H9 (cell line): Measurements from ENCODE around the gene SORBS1. TPM values are rescaled to one million over a fixed set of nuclear protein-coding genes. Genes with fewer than 3 reads are reported as not detected.

ENCODE experiments used
- DNase-seq: peaks from one replicate; pipeline ENCODE4 v3.0.0-alpha.2; 2017
- H2AFZ ChIP-seq: one replicate; pipeline ENCODE4 v1.6.1; 2013; ENCODE audit warnings: mild to moderate bottlenecking, low read length, control low read depth, moderate library complexity
- H2AK5ac ChIP-seq: 2 replicates; pipeline ENCODE4 v1.6.1; 2013; ENCODE audit warnings: low read length, control low read depth, mixed read lengths; ENCODE audit not compliant: insufficient read length
- H2BK120ac ChIP-seq: one replicate; pipeline ENCODE4 v1.6.1; 2013; ENCODE audit warnings: low read depth, mild to moderate bottlenecking, low read length, control low read depth, inconsistent platforms; ENCODE audit not compliant: poor library complexity, severe bottlenecking
- H2BK12ac ChIP-seq: 2 replicates; pipeline ENCODE4 v1.6.1; 2013; ENCODE audit warnings: low read length, control low read depth, mixed read lengths, low read depth; ENCODE audit not compliant: insufficient read length
- H2BK15ac ChIP-seq: 2 replicates; pipeline ENCODE4 v1.6.1; 2013; ENCODE audit warnings: low read depth, low read length, control low read depth
- H2BK20ac ChIP-seq: one replicate; pipeline ENCODE4 v1.6.1; 2013; ENCODE audit warnings: low read depth, mild to moderate bottlenecking, low read length, control low read depth, inconsistent platforms; ENCODE audit not compliant: poor library complexity, severe bottlenecking
- H2BK5ac ChIP-seq: 2 replicates; pipeline ENCODE4 v1.6.1; 2013; ENCODE audit warnings: low read length, control low read depth, mixed read lengths; ENCODE audit not compliant: insufficient read length
- H3K14ac ChIP-seq: 2 replicates; pipeline ENCODE4 v1.6.1; 2013; ENCODE audit warnings: low read length, control low read depth; ENCODE audit not compliant: insufficient read depth
- H3K18ac ChIP-seq: 2 replicates; pipeline ENCODE4 v1.6.1; 2013; ENCODE audit warnings: low read depth, mild to moderate bottlenecking, mixed read lengths, low read length, control low read depth; ENCODE audit not compliant: insufficient read length
- H3K23ac ChIP-seq: 2 replicates; pipeline ENCODE4 v1.6.1; 2013; ENCODE audit warnings: low read length, control low read depth, mixed read lengths, low read depth; ENCODE audit not compliant: insufficient read length
- H3K23me2 ChIP-seq: 2 replicates; pipeline ENCODE4 v1.6.1; 2013; ENCODE audit warnings: low read depth, mild to moderate bottlenecking, mixed read lengths, low read length, control low read depth; ENCODE audit not compliant: insufficient read length, poor library complexity, severe bottlenecking
- H3K27ac ChIP-seq: 2 replicates; pipeline ENCODE4 v1.5.1; 2013; ENCODE audit warnings: low read length, control low read depth, mixed read lengths, low read depth; ENCODE audit not compliant: insufficient read length
- H3K27me3 ChIP-seq: 2 replicates; pipeline ENCODE4 v1.6.1; 2013; ENCODE audit warnings: low read length, control low read depth, inconsistent platforms; ENCODE audit not compliant: insufficient read depth
- H3K4ac ChIP-seq: 2 replicates; pipeline ENCODE4 v1.6.1; 2013; ENCODE audit warnings: low read depth, mild to moderate bottlenecking, control low read depth, inconsistent platforms, low read length, moderate library complexity
- H3K4me1 ChIP-seq: 2 replicates; pipeline ENCODE4 v1.6.1; 2013; ENCODE audit warnings: low read length, control low read depth, inconsistent platforms; ENCODE audit not compliant: insufficient read depth
- H3K4me2 ChIP-seq: 2 replicates; pipeline ENCODE4 v1.6.1; 2013; ENCODE audit warnings: low read length, control low read depth, mixed read lengths; ENCODE audit not compliant: insufficient read length, insufficient read depth
- H3K56ac ChIP-seq: 2 replicates; pipeline ENCODE4 v1.6.1; 2013; ENCODE audit warnings: low read depth, mild to moderate bottlenecking, mixed read lengths, low read length, control low read depth; ENCODE audit not compliant: insufficient read length
- H3K79me1 ChIP-seq: 2 replicates; pipeline ENCODE4 v1.6.1; 2013; ENCODE audit warnings: low read depth, mild to moderate bottlenecking, moderate library complexity, low read length, control low read depth, inconsistent platforms; ENCODE audit not compliant: insufficient read depth, poor library complexity, severe bottlenecking
- H3K79me2 ChIP-seq: 2 replicates; pipeline ENCODE4 v1.6.1; 2013; ENCODE audit warnings: low read length, control low read depth, inconsistent platforms; ENCODE audit not compliant: insufficient read depth
- H3K9ac ChIP-seq: 2 replicates; pipeline ENCODE4 v1.6.1; 2013; ENCODE audit warnings: low read length, control low read depth, mixed read lengths; ENCODE audit not compliant: insufficient read length; ENCODE audit errors: extremely low read depth
- H3K9me3 ChIP-seq: one replicate; pipeline ENCODE4 v1.6.1; 2013; ENCODE audit warnings: low read depth, low read length, inconsistent platforms; ENCODE audit not compliant: control insufficient read depth
- H3T11ph ChIP-seq: one replicate; pipeline ENCODE4 v1.6.1; 2013; ENCODE audit warnings: mild to moderate bottlenecking, low read length, control low read depth, inconsistent platforms
- H4K20me1 ChIP-seq: one replicate; pipeline ENCODE4 v1.6.1; 2013; ENCODE audit not compliant: control insufficient read depth, insufficient read length, insufficient read depth
- H4K5ac ChIP-seq: 2 replicates; pipeline ENCODE4 v1.6.1; 2013; ENCODE audit warnings: low read depth, mild to moderate bottlenecking, mixed read lengths, low read length, control low read depth; ENCODE audit not compliant: insufficient read length
- H4K8ac ChIP-seq: replicated peaks from 2 replicates; pipeline ENCODE4 v1.6.1; 2013; ENCODE audit warnings: low read length, control low read depth, mixed read lengths, low read depth; ENCODE audit not compliant: insufficient read length
- H4K91ac ChIP-seq: 2 replicates; pipeline ENCODE4 v1.6.1; 2013; ENCODE audit warnings: low read depth, mild to moderate bottlenecking, moderate library complexity, mixed read lengths, low read length, control low read depth; ENCODE audit not compliant: insufficient read length
- H3K27ac Mint-ChIP-seq, 3 experiments: 2 replicates in 2 of 3; 3 replicates in 1 of 3; pipeline ENCODE4 v1.8.0; 2020 to 2021; ENCODE audit warnings: mixed read lengths in 3 of 3, mild to moderate bottlenecking in 1 of 3, moderate library complexity in 1 of 3
- H3K27me3 Mint-ChIP-seq: 2 replicates; pipeline ENCODE4 v1.8.0; 2021; ENCODE audit warnings: low read depth, mild to moderate bottlenecking, moderate library complexity, mixed read lengths
- H3K36me3 Mint-ChIP-seq, 3 experiments: 2 replicates in 2 of 3; 3 replicates in 1 of 3; pipeline ENCODE4 v1.8.0; 2020 to 2021; ENCODE audit warnings: low read depth in 3 of 3, mixed read lengths in 3 of 3; ENCODE audit not compliant: insufficient read depth in 1 of 3
- H3K4me1 Mint-ChIP-seq, 2 experiments: 2 replicates each; pipeline ENCODE4 v1.8.0; 2020; ENCODE audit warnings: mixed read lengths in 2 of 2
- H3K4me3 Mint-ChIP-seq, 2 experiments: 2 replicates in 1 of 2; 3 replicates in 1 of 2; pipeline ENCODE4 v1.8.0; 2020 to 2021; ENCODE audit warnings: mild to moderate bottlenecking in 2 of 2, mixed read lengths in 2 of 2, moderate library complexity in 1 of 2
- H3K9me3 Mint-ChIP-seq, 2 experiments: 2 replicates in 1 of 2; 3 replicates in 1 of 2; pipeline ENCODE4 v1.8.0; 2020; ENCODE audit warnings: mild to moderate bottlenecking in 2 of 2, mixed read lengths in 2 of 2, moderate library complexity in 1 of 2
- WGBS: extraction: QIAGEN DNeasy Blood & Tissue Kit; methylation state at CpG from one replicate; pipeline ENCODE4 v1.1.7; 2013; ENCODE audit warnings: missing lambda C conversion rate, low lambda C conversion rate, mixed read lengths; ENCODE audit not compliant: insufficient read length; ENCODE audit errors: extremely low coverage; 5-methylcytosine and 5-hydroxymethylcytosine counted together
- total RNA-seq: library from RNA; stranded (reverse); gene quantifications from 2 replicates; pipeline ENCODE4 v1.2.1, GENCODE V29; 2021
- TF ChIP-seq, protein P1 (sequence below): fragments of 200-600 bp; sonication (generic); conservative IDR thresholded peaks from 3 replicates; pipeline ENCODE4 v1.8.0; 2021; ENCODE audit warnings: antibody characterized with exemption, mild to moderate bottlenecking

SORBS1 gene
- total RNA-seq, 1 experiment from 2014 or later = 24.3 TPM

DNA sequence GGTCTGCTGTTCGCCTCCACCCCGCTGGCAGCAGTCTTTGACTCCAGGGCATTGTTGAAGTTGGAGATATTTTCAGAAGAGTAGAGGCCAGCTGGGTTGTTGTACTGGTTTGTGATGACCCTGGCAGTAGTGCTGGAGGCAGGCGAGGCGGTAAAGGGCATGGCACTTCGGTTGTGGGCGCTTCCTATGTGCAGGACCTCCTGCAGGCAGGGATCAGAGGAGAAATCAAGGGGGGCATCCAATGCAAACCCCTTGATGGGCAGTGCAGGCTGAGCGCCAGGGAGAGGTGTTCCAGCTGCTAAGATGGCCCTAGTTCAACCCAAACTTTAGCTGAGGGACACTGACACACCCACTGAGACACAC lies 297.3 kb downstream of the SORBS1 start:
- Histone ChIP-seq H3K4me2 (peak overlapping the region; percentile 9), H4K20me1 (no peaks in the 10 kb centered on the region), H2BK120ac (no peak overlapping the region), H4K8ac (no peak overlapping the region), H3K18ac (peak overlapping the region; percentile 18), H2AK5ac (no peak overlapping the region), H3K79me2 (no peaks in the 10 kb centered on the region), H3T11ph (no peak overlapping the region), H2AFZ (no peak overlapping the region), H4K91ac (no peak overlapping the region), H3K4me1 (peaks cover 13% of the 10 kb centered on the region), H2BK15ac (no peak overlapping the region), H3K9ac (no peak overlapping the region), H2BK5ac (no peak overlapping the region), H2BK20ac (no peak overlapping the region), H3K23me2 (no peaks in the 10 kb centered on the region), H3K27ac (peak overlapping the region; percentile 73), H3K9me3 (no peaks in the 10 kb centered on the region), H3K27me3 (no peaks in the 10 kb centered on the region), H4K5ac (no peak overlapping the region), H2BK12ac (no peak overlapping the region), H3K14ac (no peak overlapping the region; the same call in 1 of the 2 replicates), H3K79me1 (peaks cover 4% of the 10 kb centered on the region), H3K23ac (no peak overlapping the region), H3K4ac (no peak overlapping the region), H3K56ac (no peak overlapping the region)
- Mint-ChIP-seq H3K4me1 (peaks cover 46 to 56% of the 10 kb centered on the region in 2 experiments), H3K4me3 (no peak overlapping the region; a peak in 1 of 5 replicates), H3K27me3 (no peaks in the 10 kb centered on the region), H3K9me3 (no peaks in the 10 kb centered on the region), H3K27ac (peak overlapping the region; percentile 78 to 100 (median 93); a peak in 6 of 7 replicates), H3K36me3 (peaks cover 8 to 64% (median 51%) of the 10 kb centered on the region in 3 experiments; a peak in 6 of 7 replicates)
- TF ChIP-seq, protein P1, sequence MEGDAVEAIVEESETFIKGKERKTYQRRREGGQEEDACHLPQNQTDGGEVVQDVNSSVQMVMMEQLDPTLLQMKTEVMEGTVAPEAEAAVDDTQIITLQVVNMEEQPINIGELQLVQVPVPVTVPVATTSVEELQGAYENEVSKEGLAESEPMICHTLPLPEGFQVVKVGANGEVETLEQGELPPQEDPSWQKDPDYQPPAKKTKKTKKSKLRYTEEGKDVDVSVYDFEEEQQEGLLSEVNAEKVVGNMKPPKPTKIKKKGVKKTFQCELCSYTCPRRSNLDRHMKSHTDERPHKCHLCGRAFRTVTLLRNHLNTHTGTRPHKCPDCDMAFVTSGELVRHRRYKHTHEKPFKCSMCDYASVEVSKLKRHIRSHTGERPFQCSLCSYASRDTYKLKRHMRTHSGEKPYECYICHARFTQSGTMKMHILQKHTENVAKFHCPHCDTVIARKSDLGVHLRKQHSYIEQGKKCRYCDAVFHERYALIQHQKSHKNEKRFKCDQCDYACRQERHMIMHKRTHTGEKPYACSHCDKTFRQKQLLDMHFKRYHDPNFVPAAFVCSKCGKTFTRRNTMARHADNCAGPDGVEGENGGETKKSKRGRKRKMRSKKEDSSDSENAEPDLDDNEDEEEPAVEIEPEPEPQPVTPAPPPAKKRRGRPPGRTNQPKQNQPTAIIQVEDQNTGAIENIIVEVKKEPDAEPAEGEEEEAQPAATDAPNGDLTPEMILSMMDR = no peak
- no peak for DNase-seq
- WGBS = no CpG with 5 or more reads among the region's 7 CpGs
